Measurements from ENCODE around the gene UGT1A8.

- no peak for TF ChIP-seq POLR2A (IDR thresholded peaks at IDR 0.05; ENCODE audit: extremely low read depth, insufficient read length)
- TF ChIP-seq CTCF (IDR thresholded peaks at IDR 0.05; ENCODE audit: low read depth, low read length) = no peak
These were observed 140.7 kb downstream of the UGT1A8 start for GRCh38 chr2:233758141-233758540.
